Adrenal gland (tissue), 5 donors: ENCODE results near the gene VEGFA.

ENCODE experiments used
- POLR2A ChIP-seq, 2 donors: fragments of 450-650 bp; IDR thresholded peaks; one replicate each; pipeline ENCODE4 v1.6.1; 2017; ENCODE audit warnings: antibody characterized with exemption in 2 of 2, mild to moderate bottlenecking in 2 of 2, moderate library complexity in 1 of 2
- TF ChIP-seq, protein P1 (sequence below), 6 experiments: fragments of 450-650 bp in 4 of 6; fragments of 200-600 bp in 2 of 6; sonication (generic) in 1 of 6; IDR thresholded peaks; 1 replicate in 5 of 6; 2 replicates in 1 of 6; pipeline versions ENCODE4 v1.5.1 to v1.8.0; 2016 to 2021; ENCODE audit warnings: antibody characterized with exemption in 6 of 6, mild to moderate bottlenecking in 2 of 6, moderate library complexity in 1 of 6
- donor health status: DM: no; HTN: no; CAD: no.

DNA sequence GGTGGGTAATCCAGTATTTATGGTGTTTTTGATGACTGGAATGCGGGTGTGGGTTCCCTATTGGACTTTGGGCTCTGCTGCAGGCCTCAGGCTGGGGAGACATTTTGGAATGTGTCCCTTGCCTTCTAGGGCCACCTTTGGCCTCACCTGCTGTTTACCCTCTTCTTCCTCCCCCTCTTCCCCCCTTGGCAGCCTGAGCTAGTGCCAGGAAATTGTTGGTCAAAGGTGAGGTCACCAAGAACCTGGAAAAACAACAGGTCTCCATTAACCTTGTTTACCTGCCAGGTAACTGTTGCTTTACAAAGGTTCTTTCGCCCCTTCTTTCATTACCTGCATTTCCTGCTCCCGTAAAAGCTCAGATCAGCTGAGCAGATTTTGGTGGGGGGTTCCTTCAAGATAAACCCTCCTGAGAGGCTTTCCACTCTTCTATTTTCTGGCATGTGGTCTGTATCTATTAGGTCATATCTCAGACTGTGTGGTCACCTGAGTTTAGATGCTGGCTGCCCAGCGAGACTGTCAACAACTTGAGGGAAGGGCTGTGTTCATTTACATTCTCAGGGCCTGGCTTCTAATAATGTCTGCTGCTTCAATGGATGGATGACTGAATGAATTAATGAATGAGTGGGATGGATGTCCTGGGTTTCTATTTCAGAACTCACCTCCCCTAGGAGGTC is 34.7 kb downstream of the VEGFA start:
- TF ChIP-seq, protein P1, sequence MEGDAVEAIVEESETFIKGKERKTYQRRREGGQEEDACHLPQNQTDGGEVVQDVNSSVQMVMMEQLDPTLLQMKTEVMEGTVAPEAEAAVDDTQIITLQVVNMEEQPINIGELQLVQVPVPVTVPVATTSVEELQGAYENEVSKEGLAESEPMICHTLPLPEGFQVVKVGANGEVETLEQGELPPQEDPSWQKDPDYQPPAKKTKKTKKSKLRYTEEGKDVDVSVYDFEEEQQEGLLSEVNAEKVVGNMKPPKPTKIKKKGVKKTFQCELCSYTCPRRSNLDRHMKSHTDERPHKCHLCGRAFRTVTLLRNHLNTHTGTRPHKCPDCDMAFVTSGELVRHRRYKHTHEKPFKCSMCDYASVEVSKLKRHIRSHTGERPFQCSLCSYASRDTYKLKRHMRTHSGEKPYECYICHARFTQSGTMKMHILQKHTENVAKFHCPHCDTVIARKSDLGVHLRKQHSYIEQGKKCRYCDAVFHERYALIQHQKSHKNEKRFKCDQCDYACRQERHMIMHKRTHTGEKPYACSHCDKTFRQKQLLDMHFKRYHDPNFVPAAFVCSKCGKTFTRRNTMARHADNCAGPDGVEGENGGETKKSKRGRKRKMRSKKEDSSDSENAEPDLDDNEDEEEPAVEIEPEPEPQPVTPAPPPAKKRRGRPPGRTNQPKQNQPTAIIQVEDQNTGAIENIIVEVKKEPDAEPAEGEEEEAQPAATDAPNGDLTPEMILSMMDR (IDR thresholded peaks at IDR 0.05) = no peak
- no peak for TF ChIP-seq POLR2A (IDR thresholded peaks at IDR 0.05)
